GM12878 (cell line): ENCODE results near the gene RCVRN. TPM values are rescaled to one million over a fixed set of nuclear protein-coding genes. Genes with fewer than 3 reads are reported as not detected.

Experiments
- ATAC-seq: fragments of 200-7000 bp; cut with Tn5 transposase; 3 replicates; pipeline ENCODE4 v1.9.1; 2020; ENCODE audit warnings: mild to moderate bottlenecking, moderate library complexity
- BruUV-seq: library from RNA; stranded (reverse); fragments of 400-500 nt; replicated peaks from 2 replicates; lab custom pipeline; 2021; lab: Mats Ljungman, UMichigan
- CTCF ChIA-PET: fragments of 300-600 bp; sonication (Branson Sonifier 250); formaldehyde crosslinking; extraction: SDS; loops from one replicate; lab custom pipeline; 2021; ENCODE audit warnings: inconsistent platforms; lab: Yijun Ruan, JAX
- POLR2A ChIA-PET: fragments of 350-600 bp; formaldehyde crosslinking; extraction: SDS; loops from one replicate; lab custom pipeline; 2021; ENCODE audit warnings: inconsistent platforms; lab: Charles Lee
- RAD21 ChIA-PET: fragments of 300-600 bp; sonication (Branson Sonifier 250); formaldehyde crosslinking; loops from one replicate; lab custom pipeline; 2023; ENCODE audit warnings: antibody characterized with exemption; ENCODE audit not compliant: unreplicated experiment; lab: Charles Lee
- SMC1A ChIA-PET: fragments of 300-600 bp; sonication (Branson Sonifier 250); formaldehyde crosslinking; loops from one replicate; lab custom pipeline; 2023; ENCODE audit not compliant: unreplicated experiment, uncharacterized antibody; lab: Charles Lee
- DNase-seq: peaks from one replicate; pipeline ENCODE4 v3.0.0-alpha.2; 2011; ENCODE audit warnings: low read depth, low spot score
- FAIRE-seq: peaks from 3 replicates; lab custom pipeline; 2011; peaks lifted over from hg19 to GRCh38; lab: Jason Lieb, UNC
- H2AFZ ChIP-seq: 2 replicates; pipeline ENCODE4 v1.6.0; 2011; ENCODE audit warnings: low read depth, low read length, control low read depth; ENCODE audit not compliant: control insufficient read depth
- H3K27ac ChIP-seq: 2 replicates; pipeline ENCODE4 v1.5.1; 2011; ENCODE audit warnings: control low read depth; ENCODE audit not compliant: control insufficient read depth, insufficient read depth
- H3K27me3 ChIP-seq, 2 experiments: replicated peaks in 1 of 2; 2 replicates each; pipeline versions ENCODE4 v1.6.0 to v1.6.1; 2011; ENCODE audit warnings: low read length in 1 of 2; ENCODE audit not compliant: control insufficient read depth in 2 of 2, insufficient read depth in 2 of 2
- H3K36me3 ChIP-seq, 2 experiments: 2 replicates each; pipeline ENCODE4 v1.5.1; 2011; ENCODE audit warnings: low read length in 1 of 2; ENCODE audit not compliant: control insufficient read depth in 2 of 2, insufficient read depth in 2 of 2
- H3K4me1 ChIP-seq: 2 replicates; pipeline ENCODE4 v1.6.1; 2011; ENCODE audit warnings: mild to moderate bottlenecking, low read length, moderate library complexity, mixed read lengths; ENCODE audit not compliant: control insufficient read depth, insufficient read depth
- H3K4me2 ChIP-seq: 2 replicates; pipeline ENCODE4 v1.6.0; 2011; ENCODE audit warnings: control low read depth; ENCODE audit not compliant: control insufficient read depth, insufficient read depth
- H3K4me3 ChIP-seq: fragments of 200-600 bp; sonication (generic); 2 replicates; pipeline ENCODE4 v1.5.1; 2016
- H3K79me2 ChIP-seq: 2 replicates; pipeline ENCODE4 v1.6.0; 2011; ENCODE audit warnings: low read length; ENCODE audit not compliant: control insufficient read depth, insufficient read depth
- H3K9ac ChIP-seq: 2 replicates; pipeline ENCODE4 v1.8.0; 2011; ENCODE audit warnings: low read length, control low read depth, mixed read lengths; ENCODE audit not compliant: control insufficient read depth, insufficient read depth
- H3K9me3 ChIP-seq: replicated peaks from 3 replicates; pipeline ENCODE4 v1.5.1; 2011; ENCODE audit warnings: mild to moderate bottlenecking, low read length; ENCODE audit not compliant: control insufficient read depth, insufficient read depth
- H4K20me1 ChIP-seq: 2 replicates; pipeline ENCODE4 v1.6.0; 2011; ENCODE audit not compliant: control insufficient read depth, insufficient read depth
- BCL11A ChIP-seq: IDR thresholded peaks from 2 replicates; pipeline ENCODE4 v1.6.1; 2011; ENCODE audit warnings: low read depth, low read length
- BMI1 ChIP-seq: fragments of 450-650 bp; IDR thresholded peaks from 2 replicates; pipeline ENCODE4 v1.6.1; 2016; ENCODE audit warnings: mild to moderate bottlenecking, moderate library complexity, borderline replicate concordance
- CBX5 ChIP-seq: sonication (generic); IDR thresholded peaks from 2 replicates; pipeline ENCODE4 v1.6.1; 2016; ENCODE audit warnings: low read depth, moderate library complexity, mild to moderate bottlenecking, inconsistent platforms
- E2F4 ChIP-seq: IDR thresholded peaks from 2 replicates; pipeline ENCODE4 v1.6.1; 2012; ENCODE audit warnings: low read depth, low read length, improper control_type of control experiment
- KDM1A ChIP-seq: fragments of 200-600 bp; sonication (generic); IDR thresholded peaks from 2 replicates; pipeline ENCODE4 v1.6.1; 2016; ENCODE audit warnings: borderline replicate concordance
- MTA3 ChIP-seq: IDR thresholded peaks from 2 replicates; pipeline ENCODE4 v1.6.1; 2012; ENCODE audit warnings: low read length, inconsistent platforms, borderline replicate concordance
- TCF12 ChIP-seq: IDR thresholded peaks from 2 replicates; pipeline ENCODE4 v1.6.1; 2011; ENCODE audit warnings: low read depth, mild to moderate bottlenecking, low read length
- TCF3 ChIP-seq: IDR thresholded peaks from 2 replicates; pipeline ENCODE4 v1.6.1; 2012; ENCODE audit warnings: low read depth, mild to moderate bottlenecking, low read length, borderline replicate concordance; ENCODE audit not compliant: insufficient read depth
- TCF7 ChIP-seq: IDR thresholded peaks from 2 replicates; pipeline ENCODE4 v1.6.1; 2014; ENCODE audit warnings: antibody characterized with exemption, borderline replicate concordance
- ZBED1 ChIP-seq: IDR thresholded peaks from 2 replicates; pipeline ENCODE4 v1.6.1; 2016; ENCODE audit warnings: borderline replicate concordance
- ZBTB40 ChIP-seq: fragments of 450-650 bp; IDR thresholded peaks from 2 replicates; pipeline ENCODE4 v1.6.1; 2016; ENCODE audit warnings: mild to moderate bottlenecking, moderate library complexity, borderline replicate concordance
- WGBS: methylation state at CpG from one replicate; pipeline ENCODE4 v1.1.6; 2016; ENCODE audit warnings: low lambda C conversion rate; ENCODE audit not compliant: insufficient replicate concordance, insufficient coverage; ENCODE audit errors: missing lambda C conversion rate; 5-methylcytosine and 5-hydroxymethylcytosine counted together
- in situ Hi-C: fragments of 300-500 bp; cut with MboI; formaldehyde crosslinking; loops from 9 replicates; pipeline ENCODE4 v1.14.3; 2018; ENCODE audit warnings: mixed read lengths
- intact Hi-C: fragments of 100-400 bp; cut with micrococcal nuclease; formaldehyde crosslinking; loops from one replicate; pipeline ENCODE4 v1.14.2; 2022; ENCODE audit not compliant: unreplicated experiment
- polyA plus RNA-seq, 11 experiments: library from polyadenylated mRNA; depleted of rRNA in 4 of 11; unstranded in 6 of 11; stranded (reverse) in 5 of 11; fragments of >200 nt; fragmentation: Nextera tagmentation in 4 of 11; fragmentation: Illumina TruSeq in 1 of 11; extraction: Ambion mirVana in 4 of 11; extraction: Trizol in 1 of 11; gene quantifications; 1 replicate in 1 of 11; 2 replicates in 10 of 11; pipeline versions ENCODE4 v1.2.1 to v1.2.3, GENCODE V29; 2011 to 2016; ENCODE audit warnings: inconsistent platforms in 2 of 11, missing spikeins in 2 of 11, low read depth in 1 of 11
- total RNA-seq, 4 experiments: library from RNA; depleted of rRNA in 3 of 4; stranded (reverse); fragments of >200 nt in 3 of 4; fragmentation: Illumina TruSeq in 1 of 4; extraction: Trizol in 1 of 4; gene quantifications; 2 replicates each; pipeline versions ENCODE4 v1.2.1 to v1.2.3, GENCODE V29; 2013 to 2021
- TF ChIP-seq, protein P1 (sequence below): fragments of 450-650 bp; IDR thresholded peaks from 2 replicates; pipeline ENCODE4 v1.6.1; 2018; ENCODE audit warnings: borderline replicate concordance, mild to moderate bottlenecking; ENCODE audit not compliant: partially characterized antibody
- TF ChIP-seq, protein P2 (sequence below): fragments of 450-650 bp; formaldehyde crosslinking; IDR thresholded peaks from 2 replicates; pipeline ENCODE4 v1.4.0; 2022; ENCODE audit warnings: mild to moderate bottlenecking, moderate library complexity

RCVRN gene
- total and polyA plus RNA-seq, 10 of the 15 experiments (the other 5 are each of a cell fraction or from before 2014, with no cell fraction given), result 0.07 to 0.23 (median 0.14) TPM; not detected in 6

GRCh38 chr17:9953492-9953891, 48.4 kb upstream of the RCVRN start (continued):
- no peak for TF ChIP-seq TCF3

GRCh38 chr17:9951803-9952202, 46.7 kb upstream of the RCVRN start:
- H3K79me2 ChIP-seq, result no peaks in the 10 kb centered on the region
- no peak overlapping the region for H3K27ac ChIP-seq
- no peaks in the 10 kb centered on the region for H4K20me1 ChIP-seq
- BruUV-seq, result no TSS peak
- no peak overlapping the region for H2AFZ ChIP-seq
- H3K9ac ChIP-seq, result no peak overlapping the region
- no peaks in the 10 kb centered on the region for H3K27me3 ChIP-seq
- in situ Hi-C loops (no loop called here), intact Hi-C loops (no loop called here)
- no peak overlapping the region for H3K4me2 ChIP-seq
- CTCF ChIA-PET, result no interaction called here
- RAD21 ChIA-PET, result no interaction called here
- no peak for FAIRE-seq
- no peaks in the 10 kb centered on the region for H3K9me3 ChIP-seq
- SMC1A ChIA-PET, result no interaction called here
- no peaks in the 10 kb centered on the region for H3K4me1 ChIP-seq
- H3K36me3 ChIP-seq, result no peaks in the 10 kb centered on the region
- WGBS, result 26% methylated on average over 5 of the region's 5 CpGs
- ATAC-seq, result no peak
- H3K4me3 ChIP-seq, result no peak overlapping the region
- POLR2A ChIA-PET, result no interaction called here
- no peak for DNase-seq
- TF ChIP-seq MTA3 (no peak), KDM1A (no peak), CBX5 (no peak), ZBED1 (no peak), TCF12 (no peak), BCL11A (no peak), ZBTB40 (no peak), BMI1 (no peak), TCF7 (no peak), E2F4 (no peak)
- TF ChIP-seq, protein P1, sequence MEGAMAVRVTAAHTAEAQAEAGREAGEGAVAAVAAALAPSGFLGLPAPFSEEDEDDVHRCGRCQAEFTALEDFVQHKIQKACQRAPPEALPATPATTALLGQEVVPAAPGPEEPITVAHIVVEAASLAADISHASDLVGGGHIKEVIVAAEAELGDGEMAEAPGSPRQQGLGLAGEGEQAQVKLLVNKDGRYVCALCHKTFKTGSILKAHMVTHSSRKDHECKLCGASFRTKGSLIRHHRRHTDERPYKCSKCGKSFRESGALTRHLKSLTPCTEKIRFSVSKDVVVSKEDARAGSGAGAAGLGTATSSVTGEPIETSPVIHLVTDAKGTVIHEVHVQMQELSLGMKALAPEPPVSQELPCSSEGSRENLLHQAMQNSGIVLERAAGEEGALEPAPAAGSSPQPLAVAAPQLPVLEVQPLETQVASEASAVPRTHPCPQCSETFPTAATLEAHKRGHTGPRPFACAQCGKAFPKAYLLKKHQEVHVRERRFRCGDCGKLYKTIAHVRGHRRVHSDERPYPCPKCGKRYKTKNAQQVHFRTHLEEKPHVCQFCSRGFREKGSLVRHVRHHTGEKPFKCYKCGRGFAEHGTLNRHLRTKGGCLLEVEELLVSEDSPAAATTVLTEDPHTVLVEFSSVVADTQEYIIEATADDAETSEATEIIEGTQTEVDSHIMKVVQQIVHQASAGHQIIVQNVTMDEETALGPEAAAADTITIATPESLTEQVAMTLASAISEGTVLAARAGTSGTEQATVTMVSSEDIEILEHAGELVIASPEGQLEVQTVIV, result no peak
- TF ChIP-seq, protein P2, sequence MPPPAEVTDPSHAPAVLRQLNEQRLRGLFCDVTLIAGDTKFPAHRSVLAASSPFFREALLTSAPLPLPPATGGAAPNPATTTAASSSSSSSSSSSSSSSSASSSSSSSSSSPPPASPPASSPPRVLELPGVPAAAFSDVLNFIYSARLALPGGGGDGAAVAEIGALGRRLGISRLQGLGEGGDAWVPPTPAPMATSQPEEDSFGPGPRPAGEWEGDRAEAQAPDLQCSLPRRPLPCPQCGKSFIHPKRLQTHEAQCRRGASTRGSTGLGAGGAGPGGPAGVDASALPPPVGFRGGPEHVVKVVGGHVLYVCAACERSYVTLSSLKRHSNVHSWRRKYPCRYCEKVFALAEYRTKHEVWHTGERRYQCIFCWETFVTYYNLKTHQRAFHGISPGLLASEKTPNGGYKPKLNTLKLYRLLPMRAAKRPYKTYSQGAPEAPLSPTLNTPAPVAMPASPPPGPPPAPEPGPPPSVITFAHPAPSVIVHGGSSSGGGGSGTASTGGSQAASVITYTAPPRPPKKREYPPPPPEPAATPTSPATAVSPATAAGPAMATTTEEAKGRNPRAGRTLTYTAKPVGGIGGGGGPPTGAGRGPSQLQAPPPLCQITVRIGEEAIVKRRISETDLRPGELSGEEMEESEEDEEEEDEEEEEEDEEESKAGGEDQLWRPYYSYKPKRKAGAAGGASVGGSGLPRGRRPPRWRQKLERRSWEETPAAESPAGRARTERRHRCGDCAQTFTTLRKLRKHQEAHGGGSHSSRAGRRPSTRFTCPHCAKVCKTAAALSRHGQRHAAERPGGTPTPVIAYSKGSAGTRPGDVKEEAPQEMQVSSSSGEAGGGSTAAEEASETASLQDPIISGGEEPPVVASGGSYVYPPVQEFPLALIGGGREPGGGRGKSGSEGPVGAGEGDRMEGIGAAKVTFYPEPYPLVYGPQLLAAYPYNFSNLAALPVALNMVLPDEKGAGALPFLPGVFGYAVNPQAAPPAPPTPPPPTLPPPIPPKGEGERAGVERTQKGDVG (CRISPR knock-in tag), result no peak
